ENCODE measurements around the gene HLA-F.
A peak's percentile ranks its signal among the peaks of the same experiment; 100 is the strongest.

The HLA-F gene

GRCh38 chr6:29723262-29723665, at the start of gene HLA-F:
TSS of gene HLA-F (plus strand) at chr6:29723434. CDS start at chr6:29723464, 30 bp downstream.
- H3K4me1 Mint-ChIP-seq, result no peaks in the 10 kb centered on the region
- H3K36me3 Mint-ChIP-seq (ENCODE audit: low read depth), result no peaks in the 10 kb centered on the region
- TF ChIP-seq, protein P1, sequence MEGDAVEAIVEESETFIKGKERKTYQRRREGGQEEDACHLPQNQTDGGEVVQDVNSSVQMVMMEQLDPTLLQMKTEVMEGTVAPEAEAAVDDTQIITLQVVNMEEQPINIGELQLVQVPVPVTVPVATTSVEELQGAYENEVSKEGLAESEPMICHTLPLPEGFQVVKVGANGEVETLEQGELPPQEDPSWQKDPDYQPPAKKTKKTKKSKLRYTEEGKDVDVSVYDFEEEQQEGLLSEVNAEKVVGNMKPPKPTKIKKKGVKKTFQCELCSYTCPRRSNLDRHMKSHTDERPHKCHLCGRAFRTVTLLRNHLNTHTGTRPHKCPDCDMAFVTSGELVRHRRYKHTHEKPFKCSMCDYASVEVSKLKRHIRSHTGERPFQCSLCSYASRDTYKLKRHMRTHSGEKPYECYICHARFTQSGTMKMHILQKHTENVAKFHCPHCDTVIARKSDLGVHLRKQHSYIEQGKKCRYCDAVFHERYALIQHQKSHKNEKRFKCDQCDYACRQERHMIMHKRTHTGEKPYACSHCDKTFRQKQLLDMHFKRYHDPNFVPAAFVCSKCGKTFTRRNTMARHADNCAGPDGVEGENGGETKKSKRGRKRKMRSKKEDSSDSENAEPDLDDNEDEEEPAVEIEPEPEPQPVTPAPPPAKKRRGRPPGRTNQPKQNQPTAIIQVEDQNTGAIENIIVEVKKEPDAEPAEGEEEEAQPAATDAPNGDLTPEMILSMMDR (IDR thresholded peaks at IDR 0.05), result no peak
- H3K4me3 Mint-ChIP-seq, result peak within 1 kb of the TSS; percentile 73
- H3K27ac Mint-ChIP-seq, result no peak within 1 kb of the TSS
- DNase-seq, result peak; percentile 61
- peaks cover 82% of the 10 kb centered on the region for H3K27me3 Mint-ChIP-seq (ENCODE audit: low read depth, poor library complexity)
- peaks cover 13% of the 10 kb centered on the region for H3K9me3 Mint-ChIP-seq

DNA sequence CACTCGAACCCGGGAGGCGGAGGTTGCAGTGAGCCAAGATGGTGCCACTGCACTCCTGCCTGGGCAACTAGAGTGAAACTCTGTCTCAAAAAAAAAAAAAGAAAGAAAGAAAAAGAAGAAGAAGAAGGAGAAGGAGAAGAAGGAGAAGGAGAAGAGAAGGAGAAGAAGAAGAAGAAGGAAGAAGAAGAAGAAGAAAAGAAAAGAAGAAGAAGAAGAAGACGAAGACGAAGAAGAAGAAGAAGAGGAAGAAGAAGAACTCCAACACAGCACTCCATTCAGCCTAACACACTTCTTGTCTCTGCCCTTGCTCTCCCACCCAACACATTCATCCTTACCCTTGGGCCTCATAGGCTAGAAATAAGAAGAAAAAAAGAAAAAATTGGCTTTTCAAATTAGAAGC, 49.2 kb upstream of the HLA-F start:
- peaks cover 46% of the 10 kb centered on the region for H3K27me3 Mint-ChIP-seq (ENCODE audit: low read depth, poor library complexity)
- H3K27ac Mint-ChIP-seq, result no peak overlapping the region
- peaks cover 5% of the 10 kb centered on the region for H3K9me3 Mint-ChIP-seq
- no peak for DNase-seq
- no peaks in the 10 kb centered on the region for H3K36me3 Mint-ChIP-seq (ENCODE audit: low read depth)
- H3K4me3 Mint-ChIP-seq, result no peak overlapping the region
- peaks cover 9% of the 10 kb centered on the region for H3K4me1 Mint-ChIP-seq
- TF ChIP-seq, protein P1 (IDR thresholded peaks at IDR 0.05), result no peak

DNA sequence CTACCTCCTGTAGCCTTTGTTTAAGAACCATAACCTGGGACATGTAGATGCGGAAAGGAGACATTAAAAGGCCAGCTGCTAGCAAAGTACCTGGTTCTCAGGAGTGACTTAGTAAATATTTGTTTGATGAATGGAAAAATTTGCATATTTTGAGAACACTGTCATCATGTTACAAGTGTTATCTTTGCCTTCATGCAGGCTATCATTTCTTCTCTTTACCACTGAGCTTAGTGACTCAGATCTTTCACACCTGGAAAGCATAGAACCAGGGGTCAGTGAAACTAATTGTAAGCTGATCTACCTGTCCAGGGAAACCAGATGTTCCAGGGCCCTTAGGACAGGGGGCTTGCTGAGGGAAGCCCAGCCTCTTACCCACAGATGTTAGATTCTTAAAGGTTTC, 47.7 kb upstream of the HLA-F start:
- Mint-ChIP-seq H3K36me3 (ENCODE audit: low read depth) (no peaks in the 10 kb centered on the region), H3K4me1 (peaks cover 7% of the 10 kb centered on the region), H3K9me3 (peaks cover 10% of the 10 kb centered on the region), H3K27ac (no peak overlapping the region), H3K4me3 (no peak overlapping the region), H3K27me3 (ENCODE audit: low read depth, poor library complexity) (peaks cover 34% of the 10 kb centered on the region)
- no peak for DNase-seq
- TF ChIP-seq, protein P1 (IDR thresholded peaks at IDR 0.05), result no peak

DNA sequence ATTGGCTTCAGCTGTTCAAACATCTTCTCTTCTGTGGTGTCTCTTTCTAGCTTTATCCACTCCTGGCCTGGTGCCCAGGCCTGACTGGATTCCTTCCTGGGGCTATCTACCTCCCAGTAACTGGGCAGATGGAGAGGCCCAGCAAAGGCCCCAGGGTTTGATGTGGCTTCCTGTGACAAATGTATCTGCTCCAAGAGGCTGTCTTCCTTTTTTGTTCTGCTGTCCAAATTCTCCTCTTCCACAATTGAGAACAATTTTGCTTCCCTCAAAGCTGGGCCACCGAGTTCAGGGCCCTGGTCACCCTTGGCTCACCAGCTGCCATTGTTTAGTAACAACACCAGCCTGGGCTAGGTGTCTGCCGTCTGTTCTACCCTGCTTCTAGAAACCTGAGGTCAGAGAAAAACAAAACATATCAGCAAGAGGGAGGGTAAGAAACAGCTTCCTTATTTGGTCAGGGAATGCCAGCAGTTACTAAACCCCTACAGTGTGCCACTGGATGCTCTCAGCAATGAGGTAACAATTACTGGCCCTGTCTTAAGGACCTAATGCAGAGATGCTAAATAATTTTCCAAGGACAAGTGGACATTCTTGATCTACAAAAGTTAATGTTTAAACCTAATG, 46.1 kb upstream of the HLA-F start:
- H3K27ac Mint-ChIP-seq, result peak overlapping the region; percentile 91
- no peaks in the 10 kb centered on the region for H3K36me3 Mint-ChIP-seq (ENCODE audit: low read depth)
- no peak for DNase-seq
- H3K27me3 Mint-ChIP-seq (ENCODE audit: low read depth, poor library complexity), result peaks cover 27% of the 10 kb centered on the region
- H3K4me1 Mint-ChIP-seq, result peaks cover 5% of the 10 kb centered on the region
- H3K9me3 Mint-ChIP-seq, result peaks cover 13% of the 10 kb centered on the region
- no peak overlapping the region for H3K4me3 Mint-ChIP-seq
- TF ChIP-seq, protein P1 (IDR thresholded peaks at IDR 0.05), result no peak

- Mint-ChIP-seq H3K9me3 (peaks cover 13% of the 10 kb centered on the region), H3K4me3 (no peak overlapping the region), H3K4me1 (peaks cover 5% of the 10 kb centered on the region), H3K27ac (no peak overlapping the region), H3K27me3 (ENCODE audit: low read depth, poor library complexity) (peaks cover 23% of the 10 kb centered on the region), H3K36me3 (ENCODE audit: low read depth) (no peaks in the 10 kb centered on the region)
- TF ChIP-seq, protein P1 (IDR thresholded peaks at IDR 0.05), result no peak
- no peak for DNase-seq
These were observed 45.1 kb upstream of the HLA-F start for GRCh38 chr6:29678114-29678513.

DNA sequence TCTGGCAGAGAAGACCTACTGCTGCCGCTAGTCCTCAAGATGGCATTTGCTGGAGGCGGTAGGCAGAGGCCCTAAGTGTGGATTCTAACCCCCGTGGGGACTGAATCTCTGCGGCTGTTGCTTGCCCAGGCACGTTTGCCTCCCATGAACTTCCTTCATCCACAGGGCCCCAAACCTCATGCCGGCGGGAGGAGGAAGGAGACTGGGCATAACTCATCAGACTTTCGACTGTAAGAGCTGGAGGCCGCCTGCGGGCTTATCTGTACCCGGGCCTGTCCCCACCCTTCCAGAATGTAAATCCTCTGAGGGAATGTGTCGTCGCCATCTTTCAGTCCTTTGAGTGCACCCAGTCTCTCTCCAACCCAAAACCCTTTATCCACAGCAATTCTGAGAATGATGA, 43.3 kb upstream of the HLA-F start:
- no peak for DNase-seq
- no peak overlapping the region for H3K27ac Mint-ChIP-seq
- no peak overlapping the region for H3K4me3 Mint-ChIP-seq
- TF ChIP-seq, protein P1 (IDR thresholded peaks at IDR 0.05), result no peak
- H3K36me3 Mint-ChIP-seq (ENCODE audit: low read depth), result no peaks in the 10 kb centered on the region
- H3K4me1 Mint-ChIP-seq, result peaks cover 5% of the 10 kb centered on the region
- peaks cover 15% of the 10 kb centered on the region for H3K9me3 Mint-ChIP-seq
- H3K27me3 Mint-ChIP-seq (ENCODE audit: low read depth, poor library complexity), result peaks cover 22% of the 10 kb centered on the region
